Lung (tissue), 12 donors: ENCODE measurements around the gene PC. TPM values are rescaled to one million over a fixed set of nuclear protein-coding genes. Genes with fewer than 3 reads are reported as not detected.
"Not testable (repeated sequence)": the region's sequence is repeated elsewhere in the genome, so short reads cannot be mapped to it uniquely, and the experiment has no call there.

Experiments used
- ATAC-seq: fragments of 200-7000 bp; cut with Tn5 transposase; one replicate; pipeline ENCODE4 v1.9.1; 2020; ENCODE audit warnings: moderate number of reproducible peaks; ENCODE audit not compliant: insufficient read depth, low FRiP score
- DNase-seq, 3 donors: peaks; one replicate each; pipeline ENCODE4 v3.0.0-alpha.2; 2013 to 2017
- H3K27ac ChIP-seq, 2 donors: one replicate each; pipeline ENCODE4 v1.5.1; 2013; ENCODE audit warnings: mild to moderate bottlenecking in 2 of 2, moderate library complexity in 2 of 2, control low read depth in 1 of 2, inconsistent platforms in 1 of 2, low read depth in 1 of 2, low read length in 1 of 2
- H3K27me3 ChIP-seq, 3 donors: one replicate each; pipeline ENCODE4 v1.5.1; 2013; ENCODE audit warnings: low read length in 2 of 3; ENCODE audit not compliant: control insufficient read depth in 3 of 3, insufficient read depth in 3 of 3
- H3K36me3 ChIP-seq, 4 donors: one replicate each; pipeline ENCODE4 v1.5.1; 2013; ENCODE audit warnings: low read length in 4 of 4, mild to moderate bottlenecking in 1 of 4, moderate library complexity in 1 of 4; ENCODE audit not compliant: control insufficient read depth in 4 of 4, insufficient read depth in 4 of 4
- H3K4me1 ChIP-seq, 5 donors: one replicate each; pipeline ENCODE4 v1.5.1; 2013; ENCODE audit warnings: low read length in 5 of 5, mild to moderate bottlenecking in 2 of 5, moderate library complexity in 1 of 5; ENCODE audit not compliant: control insufficient read depth in 5 of 5, insufficient read depth in 5 of 5
- H3K4me3 ChIP-seq: one replicate; pipeline ENCODE4 v1.5.1; 2013; ENCODE audit warnings: mild to moderate bottlenecking, control low read depth, moderate library complexity
- H3K9ac ChIP-seq, 2 donors: one replicate each; pipeline ENCODE4 v1.5.1; 2013; ENCODE audit warnings: low read length in 2 of 2, control low read depth in 1 of 2; ENCODE audit not compliant: insufficient read depth in 1 of 2
- H3K9me3 ChIP-seq, 4 donors: one replicate each; pipeline ENCODE4 v1.5.1; 2013; ENCODE audit warnings: low read length in 3 of 4, mild to moderate bottlenecking in 1 of 4, moderate library complexity in 1 of 4; ENCODE audit not compliant: control insufficient read depth in 4 of 4, insufficient read depth in 3 of 4
- CTCF ChIP-seq: IDR thresholded peaks from 2 replicates; pipeline ENCODE4 v1.5.1; 2012; ENCODE audit warnings: mild to moderate bottlenecking; ENCODE audit errors: control extremely low read depth, extremely low read depth
- WGBS, 2 donors: extraction: QIAGEN DNeasy Blood & Tissue Kit; methylation state at CpG; one replicate each; pipeline ENCODE4 v1.1.7; 2013; 5-methylcytosine and 5-hydroxymethylcytosine counted together
- polyA plus RNA-seq, 2 donors: library from polyadenylated mRNA; stranded (reverse); fragments of 200-250 nt; gene quantifications; one replicate each; pipeline ENCODE4 v1.2.1, GENCODE V29; 2013
- total RNA-seq, 2 donors: library from RNA; depleted of rRNA in 1 of 2; stranded (reverse); fragments of >200 nt in 1 of 2; gene quantifications; one replicate each; pipeline ENCODE4 v1.2.1, GENCODE V29; 2014 to 2021
- donor health status: control.
- donor health status: control.
- donor health status: Bipolar disorder and iron deficiency.
- donor health status: healthy.
- donor health status: DM: yes; HTN: yes; CAD: no.

The PC gene
- total and polyA plus RNA-seq, 4 donors: 5.5 to 32.5 (median 12.0) TPM

DNA sequence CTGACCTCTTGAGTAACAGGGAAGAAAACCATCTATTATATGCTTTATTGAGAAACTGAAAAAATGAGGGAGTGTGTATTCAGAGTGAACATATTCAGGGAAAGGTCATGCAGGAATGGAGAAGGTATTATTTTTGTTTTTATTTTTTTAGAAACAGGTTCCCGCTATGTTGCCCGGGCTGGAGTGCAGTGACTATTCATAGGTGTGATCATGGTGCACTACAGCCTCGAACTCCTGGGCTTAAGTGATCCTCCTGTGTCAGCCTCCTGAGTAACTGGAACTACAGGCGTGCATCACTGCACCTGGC, 123.7 kb downstream of the PC start:
- Histone ChIP-seq H3K27ac (no peak overlapping the region), H3K9me3 (peaks cover 0 to 3% (median 0%) of the 10 kb centered on the region in 4 donors), H3K27me3 (no peaks in the 10 kb centered on the region), H3K9ac (no peak overlapping the region), H3K4me3 (no peak overlapping the region), H3K36me3 (peaks cover 0 to 4% (median 1%) of the 10 kb centered on the region in 4 donors), H3K4me1 (no peaks in the 10 kb centered on the region)
- no peak for ATAC-seq
- TF ChIP-seq CTCF: no peak
- 67 to 75% methylated on average over 4 of the region's 4 CpGs for WGBS, 2 donors
- DNase-seq: no peak

- H3K9me3 ChIP-seq, H3K36me3 ChIP-seq, H3K27ac ChIP-seq, H3K9ac ChIP-seq, ATAC-seq, H3K27me3 ChIP-seq, DNase-seq, H3K4me3 ChIP-seq, H3K4me1 ChIP-seq: not testable (repeated sequence)
- WGBS, 2 donors: 98 to 99% methylated on average over 3 of the region's 4 CpGs
These were observed 133.6 kb downstream of the PC start for GRCh38 chr11:66824573-66824972.

DNA sequence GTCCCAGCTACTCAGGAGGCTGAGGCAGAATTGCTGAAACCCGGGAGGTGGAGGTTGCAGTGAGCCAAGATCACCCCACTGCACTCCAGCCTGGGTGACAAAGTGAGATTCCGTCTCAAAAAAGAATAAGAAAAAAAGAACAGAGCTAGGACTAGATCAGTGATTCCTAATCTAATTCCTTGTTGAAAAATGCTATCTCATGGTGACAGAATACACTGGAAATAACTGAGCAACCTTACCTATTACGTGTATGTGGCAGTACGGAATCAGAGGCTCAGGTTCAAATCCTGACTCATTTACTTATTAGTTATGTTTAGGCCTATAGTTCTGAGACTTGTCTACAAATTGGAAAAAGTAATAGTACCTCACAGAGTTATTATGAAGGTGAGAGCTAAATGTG, 134.5 kb downstream of the PC start:
- DNase-seq (no peak), ATAC-seq (no peak)
- Histone ChIP-seq H3K4me1 (no peaks in the 10 kb centered on the region), H3K4me3 (no peak overlapping the region), H3K27ac (no peak overlapping the region), H3K27me3 (no peaks in the 10 kb centered on the region), H3K9me3 (no peaks in the 10 kb centered on the region), H3K36me3 (peaks cover 0 to 5% (median 0%) of the 10 kb centered on the region in 4 donors), H3K9ac (no peak overlapping the region)
- 97 to 98% methylated on average over 4 of the region's 4 CpGs for WGBS, 2 donors
- no peak for TF ChIP-seq CTCF

GRCh38 chr11:66820901-66821300, 137.3 kb downstream of the PC start:
- no peaks in the 10 kb centered on the region for H3K9me3 ChIP-seq
- no peak overlapping the region for H3K4me3 ChIP-seq
- H3K4me1 ChIP-seq: no peaks in the 10 kb centered on the region
- WGBS, 2 donors: 92% methylated on average over 3 of the region's 3 CpGs
- H3K9ac ChIP-seq: no peak overlapping the region
- DNase-seq (no peak), ATAC-seq (no peak)
- H3K36me3 ChIP-seq: peaks cover 0 to 5% (median 0%) of the 10 kb centered on the region in 4 donors
- no peak for TF ChIP-seq CTCF
- no peak overlapping the region for H3K27ac ChIP-seq
- no peaks in the 10 kb centered on the region for H3K27me3 ChIP-seq
